HCT116 (cell line): ENCODE data around the gene KSR1.

Experiments
- CBX3 ChIP-seq: IDR thresholded peaks from 2 replicates; pipeline ENCODE4 v1.6.1; 2012; ENCODE audit warnings: low read depth
- CTCF ChIP-seq, 3 experiments: fragments of 200-600 bp in 1 of 3; sonication (generic) in 1 of 3; IDR thresholded peaks in 2 of 3; conservative IDR thresholded peaks in 1 of 3; 2 replicates each; pipeline ENCODE4 v1.5.1; 2012 to 2017; ENCODE audit warnings: low read depth in 2 of 3, low read length in 2 of 3, antibody characterized with exemption in 1 of 3, borderline replicate concordance in 1 of 3, control low read depth in 1 of 3, mild to moderate bottlenecking in 1 of 3, mixed read lengths in 1 of 3, mixed run types in 1 of 3, moderate library complexity in 1 of 3; ENCODE audit not compliant: insufficient read depth in 1 of 3
- EGR1 ChIP-seq: IDR thresholded peaks from 2 replicates; pipeline ENCODE4 v1.6.1; 2012; ENCODE audit warnings: low read depth
- FOSL1 ChIP-seq: IDR thresholded peaks from 2 replicates; pipeline ENCODE4 v1.6.1; 2012; ENCODE audit warnings: low read depth
- MAX ChIP-seq: IDR thresholded peaks from 2 replicates; pipeline ENCODE4 v1.6.1; 2012
- POLR2A ChIP-seq: IDR thresholded peaks from 2 replicates; pipeline ENCODE4 v1.7.0; 2011; ENCODE audit warnings: borderline replicate concordance; ENCODE audit not compliant: insufficient read depth, insufficient read length; ENCODE audit errors: extremely low read depth
- REST ChIP-seq: IDR thresholded peaks from 2 replicates; pipeline ENCODE4 v1.6.1; 2012; ENCODE audit warnings: low read depth
- SIN3A ChIP-seq: IDR thresholded peaks from 2 replicates; pipeline ENCODE4 v1.6.1; 2012; ENCODE audit warnings: low read depth
- SP1 ChIP-seq: IDR thresholded peaks from 2 replicates; pipeline ENCODE4 v1.6.1; 2012; ENCODE audit warnings: low read depth
- SRF ChIP-seq: IDR thresholded peaks from 2 replicates; pipeline ENCODE4 v1.6.1; 2012; ENCODE audit warnings: low read depth
- TCF7L2 ChIP-seq: IDR thresholded peaks from 2 replicates; pipeline ENCODE4 v1.7.0; 2011; ENCODE audit warnings: borderline replicate concordance, inconsistent platforms; ENCODE audit not compliant: insufficient read depth, insufficient read length; ENCODE audit errors: extremely low read depth
- YY1 ChIP-seq: IDR thresholded peaks from 2 replicates; pipeline ENCODE4 v1.6.1; 2011; ENCODE audit warnings: low read length, low read depth, moderate library complexity, mild to moderate bottlenecking; ENCODE audit not compliant: insufficient replicate concordance; ENCODE audit errors: extremely low read depth
- ZBTB33 ChIP-seq: IDR thresholded peaks from 2 replicates; pipeline ENCODE4 v1.6.1; 2011; ENCODE audit warnings: mild to moderate bottlenecking, low read length, moderate library complexity; ENCODE audit not compliant: insufficient replicate concordance; ENCODE audit errors: extremely low read depth
- ZNF274 ChIP-seq: fragments of 200-500 bp; sonication (Bioruptor generic); IDR thresholded peaks from 2 replicates; pipeline ENCODE4 v1.6.1; 2014; ENCODE audit warnings: mild to moderate bottlenecking, low read depth, low read length, inconsistent platforms

- TF ChIP-seq ZNF274 (no peak), FOSL1 (no peak), SRF (no peak), CTCF (IDR thresholded peaks at IDR 0.05 in 2 of 3, conservative IDR thresholded peaks at IDR 0.05 in 1 of 3; ENCODE audit: borderline replicate concordance in 1 of 3, insufficient read depth in 1 of 3, low read depth in 2 of 3, low read length in 2 of 3) (no peak), CBX3 (no peak), SIN3A (no peak), EGR1 (no peak), TCF7L2 (no peak), YY1 (no peak), POLR2A (no peak), MAX (no peak), SP1 (no peak), REST (no peak), ZBTB33 (no peak)
Observed at GRCh38 chr17:27513849-27514248, 57.6 kb downstream of the KSR1 start.
